Uterus (tissue), 2 donors: ENCODE results near the gene BRINP2.

ENCODE experiments used
- CTCF ChIP-seq, 4 experiments: fragments of 200-600 bp in 2 of 4; fragments of 450-650 bp in 2 of 4; sonication (generic) in 2 of 4; IDR thresholded peaks; one replicate each; pipeline ENCODE4 v1.5.1; 2016 to 2019; ENCODE audit warnings: antibody characterized with exemption in 4 of 4, mild to moderate bottlenecking in 2 of 4, moderate library complexity in 1 of 4
- POLR2A ChIP-seq, 2 donors: fragments of 450-650 bp; IDR thresholded peaks; one replicate each; pipeline ENCODE4 v1.6.1; 2016; ENCODE audit warnings: antibody characterized with exemption in 2 of 2, mild to moderate bottlenecking in 1 of 2, moderate library complexity in 1 of 2

DNA sequence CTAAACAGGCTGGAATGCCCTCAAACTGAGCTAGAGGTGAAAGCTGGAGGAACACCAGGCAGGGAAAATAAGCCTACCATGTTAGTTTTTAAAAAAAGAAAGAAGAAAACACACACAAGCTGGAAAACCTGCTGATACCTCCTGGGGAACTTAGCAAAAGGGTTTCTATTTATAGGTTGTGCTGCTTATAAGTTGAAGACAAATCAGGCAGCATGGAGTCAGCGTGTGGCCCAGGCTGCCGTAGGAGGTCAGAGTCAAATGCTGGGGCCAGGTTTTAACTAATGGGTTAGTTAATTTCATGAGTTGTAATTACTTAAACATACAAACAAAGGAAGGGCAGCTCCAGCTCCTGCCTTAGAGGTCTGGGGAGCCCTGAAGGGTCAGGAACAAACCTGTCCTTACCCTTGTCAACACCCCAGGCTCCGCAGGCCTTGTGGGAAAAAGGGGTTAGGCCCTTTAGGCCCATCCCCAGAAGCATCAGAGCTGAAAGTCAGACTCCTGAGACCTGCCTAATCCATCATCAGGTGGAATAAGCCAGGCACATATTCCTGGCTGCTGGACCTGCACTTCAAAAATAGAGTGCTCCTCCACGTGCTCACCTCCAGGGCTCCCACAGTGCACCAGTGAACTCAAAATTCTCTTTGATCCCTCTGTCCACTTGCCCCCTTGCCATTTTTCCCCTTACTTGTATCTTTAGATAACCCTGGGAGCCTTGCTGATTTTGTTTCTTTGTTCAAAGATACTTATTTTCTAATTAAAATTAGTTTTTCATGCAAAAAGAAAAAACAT is 59.7 kb downstream of the BRINP2 start:
- TF ChIP-seq POLR2A (IDR thresholded peaks at IDR 0.05) (no peak), CTCF (IDR thresholded peaks at IDR 0.05) (no peak)
